IMR-90 (cell line): ENCODE data around the gene LIN7C. TPM values are rescaled to one million over a fixed set of nuclear protein-coding genes. Genes with fewer than 3 reads are reported as not detected.

Source experiments
- ATAC-seq: fragments of 200-7000 bp; cut with Tn5 transposase; 2 replicates; pipeline ENCODE4 v1.9.1; 2020; ENCODE audit warnings: low read depth, mild to moderate bottlenecking, moderate library complexity
- BruUV-seq: library from RNA; stranded (reverse); fragments of 400-500 nt; replicated peaks from 2 replicates; lab custom pipeline; 2021; lab: Mats Ljungman, UMichigan
- CTCF ChIA-PET: fragments of 300-600 bp; formaldehyde crosslinking; extraction: SDS; loops from one replicate; lab custom pipeline; 2021; ENCODE audit warnings: antibody characterized with exemption; lab: Yijun Ruan, JAX
- POLR2A ChIA-PET: fragments of 300-600 bp; sonication (Branson Sonifier 250); formaldehyde crosslinking; loops from one replicate; lab custom pipeline; 2022; ENCODE audit warnings: antibody characterized with exemption; ENCODE audit not compliant: unreplicated experiment; lab: Charles Lee
- DNase-seq: peaks from one replicate; pipeline ENCODE4 v3.0.0; 2013
- H2AFZ ChIP-seq: replicated peaks from 2 replicates; pipeline ENCODE3; 2013; ENCODE audit warnings: low read length, mild to moderate bottlenecking; ENCODE audit not compliant: poor library complexity
- H2AK5ac ChIP-seq: 2 replicates; pipeline ENCODE4 v1.6.1; 2013; ENCODE audit warnings: low read depth, low read length, inconsistent platforms
- H2AK9ac ChIP-seq: replicated peaks from 2 replicates; pipeline ENCODE3; 2013; ENCODE audit warnings: mild to moderate bottlenecking, low read depth, low read length, moderate library complexity; ENCODE audit not compliant: poor library complexity
- H2BK120ac ChIP-seq: 2 replicates; pipeline ENCODE4 v1.6.1; 2013; ENCODE audit warnings: low read depth, low read length, inconsistent platforms
- H2BK15ac ChIP-seq: 3 replicates; pipeline ENCODE4 v1.6.1; 2013; ENCODE audit warnings: low read depth, low read length, inconsistent platforms
- H2BK20ac ChIP-seq: 2 replicates; pipeline ENCODE4 v1.6.1; 2013; ENCODE audit warnings: low read depth, mild to moderate bottlenecking, inconsistent platforms, low read length, moderate library complexity
- H2BK5ac ChIP-seq: 2 replicates; pipeline ENCODE4 v1.6.1; 2013; ENCODE audit warnings: mild to moderate bottlenecking, low read depth, low read length, inconsistent platforms; ENCODE audit not compliant: poor library complexity, severe bottlenecking
- H3K14ac ChIP-seq: replicated peaks from 2 replicates; pipeline ENCODE4 v1.6.1; 2013; ENCODE audit warnings: low read depth, low read length, inconsistent platforms
- H3K18ac ChIP-seq: 2 replicates; pipeline ENCODE4 v1.6.1; 2013; ENCODE audit warnings: low read depth, low read length, control low read depth
- H3K23ac ChIP-seq: 2 replicates; pipeline ENCODE4 v1.6.1; 2013; ENCODE audit warnings: low read depth, low read length, inconsistent platforms
- H3K27ac ChIP-seq: 2 replicates; pipeline ENCODE4 v1.5.1; 2013; ENCODE audit warnings: mild to moderate bottlenecking, control low read depth, low read length; ENCODE audit not compliant: insufficient read depth
- H3K27me3 ChIP-seq: 2 replicates; pipeline ENCODE4 v1.6.1; 2013; ENCODE audit warnings: low read length; ENCODE audit not compliant: control insufficient read depth, insufficient read depth
- H3K36me3 ChIP-seq: 2 replicates; pipeline ENCODE4 v1.6.1; 2013; ENCODE audit warnings: low read length, mixed read lengths; ENCODE audit not compliant: control insufficient read depth, insufficient read depth
- H3K4ac ChIP-seq: 2 replicates; pipeline ENCODE4 v1.6.1; 2013; ENCODE audit warnings: low read depth, low read length, inconsistent platforms
- H3K4me1 ChIP-seq: 2 replicates; pipeline ENCODE4 v1.6.1; 2013; ENCODE audit warnings: low read length, mixed read lengths; ENCODE audit not compliant: control insufficient read depth, insufficient read depth
- H3K4me2 ChIP-seq: 2 replicates; pipeline ENCODE4 v1.6.1; 2013; ENCODE audit warnings: low read depth, mild to moderate bottlenecking, control low read depth, low read length, moderate library complexity
- H3K4me3 ChIP-seq: 2 replicates; pipeline ENCODE4 v1.5.1; 2013; ENCODE audit warnings: low read depth, mild to moderate bottlenecking, control low read depth, low read length, moderate library complexity; ENCODE audit not compliant: insufficient read depth
- H3K56ac ChIP-seq: 2 replicates; pipeline ENCODE4 v1.6.1; 2013; ENCODE audit warnings: low read length, inconsistent platforms; ENCODE audit not compliant: insufficient read depth; ENCODE audit errors: extremely low read depth
- H3K79me1 ChIP-seq, 2 experiments: 2 replicates each; pipeline ENCODE4 v1.6.1; 2013; ENCODE audit warnings: low read length in 2 of 2, inconsistent platforms in 1 of 2, low read depth in 1 of 2
- H3K9ac ChIP-seq: 2 replicates; pipeline ENCODE4 v1.6.1; 2013; ENCODE audit warnings: low read depth, low read length, control low read depth
- H3K9me1 ChIP-seq: 2 replicates; pipeline ENCODE4 v1.6.1; 2013; ENCODE audit warnings: low read length, inconsistent platforms; ENCODE audit not compliant: insufficient read depth
- H3K9me3 ChIP-seq: 2 replicates; pipeline ENCODE4 v1.6.1; 2013; ENCODE audit warnings: low read length; ENCODE audit not compliant: control insufficient read depth, insufficient read depth
- H4K20me1 ChIP-seq: 2 replicates; pipeline ENCODE4 v1.6.1; 2013; ENCODE audit warnings: low read length, inconsistent platforms; ENCODE audit not compliant: insufficient read depth
- H4K5ac ChIP-seq: 2 replicates; pipeline ENCODE4 v1.6.1; 2013; ENCODE audit warnings: mild to moderate bottlenecking, low read depth, low read length, control low read depth
- H4K8ac ChIP-seq, 2 experiments: 2 replicates each; pipeline ENCODE4 v1.6.1; 2013; ENCODE audit warnings: low read depth in 2 of 2, low read length in 2 of 2, control low read depth in 1 of 2, inconsistent platforms in 1 of 2
- H4K91ac ChIP-seq: 2 replicates; pipeline ENCODE4 v1.6.1; 2013; ENCODE audit warnings: low read depth, low read length, inconsistent platforms; ENCODE audit not compliant: insufficient read depth
- BHLHE40 ChIP-seq: fragments of 150-350 bp; IDR thresholded peaks from 2 replicates; pipeline ENCODE4 v1.6.1; 2016; ENCODE audit warnings: mild to moderate bottlenecking, low read depth, low read length
- WGBS, 2 experiments: methylation state at CpG; one replicate each; pipeline versions ENCODE4 v1.1.5 to v1.1.7; 2013; ENCODE audit warnings: missing lambda C conversion rate in 2 of 2; ENCODE audit not compliant: insufficient read length in 1 of 2; ENCODE audit errors: extremely low coverage in 2 of 2; 5-methylcytosine and 5-hydroxymethylcytosine counted together
- dilution Hi-C: fragments of 300-500 bp; cut with HindIII; formaldehyde crosslinking; loops from one replicate; pipeline ENCODE4 v1.14.3; 2018; ENCODE audit warnings: low sequenced_read_pairs; ENCODE audit not compliant: unreplicated experiment
- in situ Hi-C: fragments of 300-500 bp; cut with MboI; formaldehyde crosslinking; loops from 3 replicates; pipeline ENCODE4 v1.14.3; 2019; ENCODE audit warnings: low sequenced_read_pairs, inconsistent platforms, mixed read lengths
- intact Hi-C: fragments of 100-400 bp; cut with micrococcal nuclease; formaldehyde crosslinking; loops from 2 replicates; pipeline ENCODE4 v1.10.0; 2022
- polyA plus RNA-seq, 3 experiments: library from polyadenylated mRNA; depleted of rRNA; stranded (reverse); fragments of >200 nt; gene quantifications; 2 replicates each; pipeline ENCODE4 v1.2.3, GENCODE V29; 2012; ENCODE audit warnings: low replicate concordance in 1 of 3
- total RNA-seq: library from RNA; depleted of rRNA; stranded (reverse); fragments of >200 nt; gene quantifications from 2 replicates; pipeline ENCODE4 v1.2.3, GENCODE V29; 2012

The LIN7C gene
- total and polyA plus RNA-seq, 2 of the 4 experiments (the other 2 are of a cell fraction), result 12.2 to 25.5 TPM

GRCh38 chr11:27495710-27496300, 10.8 kb downstream of the LIN7C start:
- Histone ChIP-seq H4K20me1 (no peaks in the 10 kb centered on the region; the same call in 1 of the 2 replicates), H2BK5ac (no peak overlapping the region), H3K4me3 (no peak overlapping the region), H3K4me2 (no peak overlapping the region), H2BK120ac (no peak overlapping the region), H3K4me1 (no peaks in the 10 kb centered on the region), H2AFZ (no peak overlapping the region), H3K9ac (no peak overlapping the region), H3K79me1 (peaks cover 6 to 11% of the 10 kb centered on the region in 2 experiments), H3K9me1 (no peaks in the 10 kb centered on the region; the same call in 1 of the 2 replicates), H2AK9ac (no peak overlapping the region), H2BK15ac (no peak overlapping the region), H3K9me3 (no peaks in the 10 kb centered on the region), H3K27me3 (no peaks in the 10 kb centered on the region), H3K27ac (no peak overlapping the region), H3K14ac (no peak overlapping the region), H4K8ac (no peak overlapping the region), H3K36me3 (peaks cover 22% of the 10 kb centered on the region), H3K23ac (no peak overlapping the region), H2AK5ac (no peak overlapping the region), H3K18ac (no peak overlapping the region), H4K5ac (no peak overlapping the region), H3K56ac (no peak overlapping the region), H3K4ac (no peak overlapping the region), H2BK20ac (no peak overlapping the region), H4K91ac (no peak overlapping the region)
- in situ Hi-C loops, result loop anchor here (25.0 kb wide), 1 partner anchor 734 kb away; no protein-coding TSS in a partner anchor
- no peak for ATAC-seq
- ChIA-PET CTCF (interaction anchor here (0.6 to 1.6 kb wide), 5 partner anchors 10 to 1299 kb away, joined by 3 to 5 read pairs (median 3); no protein-coding TSS in a partner anchor), POLR2A (interaction anchor here (0.6 kb wide), 1 partner anchor 29 kb away, joined by 4 read pairs; no protein-coding TSS in a partner anchor)
- DNase-seq, result no peak
- dilution Hi-C loops, result loop anchor here (25.0 kb wide), 1 partner anchor 309 kb away; no protein-coding TSS in a partner anchor
- no peak for TF ChIP-seq BHLHE40
- no TSS peak for BruUV-seq
- intact Hi-C loops, result no loop called here
- WGBS, 2 experiments, result no CpG with 5 or more reads among the region's 1 CpG
